AG09309 (cell line): ENCODE measurements around the gene CGNL1.

Experiments
- DNase-seq: peaks from one replicate; pipeline ENCODE4 v3.0.0-alpha.2; 2010; ENCODE audit warnings: low read depth
- H3K4me3 ChIP-seq: 2 replicates; pipeline ENCODE4 v1.5.1; 2011; ENCODE audit warnings: mild to moderate bottlenecking, low read depth, low read length, moderate library complexity; ENCODE audit not compliant: control insufficient read depth
- TF ChIP-seq, protein P1 (sequence below): IDR thresholded peaks from 2 replicates; pipeline ENCODE4 v1.5.1; 2011; ENCODE audit warnings: mild to moderate bottlenecking, low read depth, low read length, inconsistent platforms; ENCODE audit not compliant: insufficient read depth, control insufficient read depth; ENCODE audit errors: missing control alignments

The CGNL1 gene

DNA sequence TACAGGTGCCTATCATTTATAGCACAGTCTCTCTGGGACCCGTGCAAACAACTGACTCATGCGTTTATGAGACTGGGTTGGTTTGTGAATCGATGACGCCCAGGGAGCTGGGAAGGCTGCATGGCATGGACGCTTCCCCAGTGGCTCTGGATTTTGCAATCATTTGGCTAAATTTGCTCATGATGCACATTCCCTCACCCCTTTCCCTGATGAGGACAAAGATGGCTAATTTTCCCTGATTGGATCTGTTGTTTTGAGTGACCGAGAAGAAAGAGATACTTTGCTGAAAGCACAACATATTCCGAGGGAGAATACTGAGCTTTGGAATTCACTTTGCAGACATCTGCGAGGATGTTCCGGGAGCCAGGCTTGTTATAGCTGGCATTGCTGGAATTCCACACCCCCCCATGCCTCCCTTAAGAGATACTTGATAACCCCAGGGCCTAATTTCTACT is 51.1 kb downstream of the CGNL1 start:
- TF ChIP-seq, protein P1, sequence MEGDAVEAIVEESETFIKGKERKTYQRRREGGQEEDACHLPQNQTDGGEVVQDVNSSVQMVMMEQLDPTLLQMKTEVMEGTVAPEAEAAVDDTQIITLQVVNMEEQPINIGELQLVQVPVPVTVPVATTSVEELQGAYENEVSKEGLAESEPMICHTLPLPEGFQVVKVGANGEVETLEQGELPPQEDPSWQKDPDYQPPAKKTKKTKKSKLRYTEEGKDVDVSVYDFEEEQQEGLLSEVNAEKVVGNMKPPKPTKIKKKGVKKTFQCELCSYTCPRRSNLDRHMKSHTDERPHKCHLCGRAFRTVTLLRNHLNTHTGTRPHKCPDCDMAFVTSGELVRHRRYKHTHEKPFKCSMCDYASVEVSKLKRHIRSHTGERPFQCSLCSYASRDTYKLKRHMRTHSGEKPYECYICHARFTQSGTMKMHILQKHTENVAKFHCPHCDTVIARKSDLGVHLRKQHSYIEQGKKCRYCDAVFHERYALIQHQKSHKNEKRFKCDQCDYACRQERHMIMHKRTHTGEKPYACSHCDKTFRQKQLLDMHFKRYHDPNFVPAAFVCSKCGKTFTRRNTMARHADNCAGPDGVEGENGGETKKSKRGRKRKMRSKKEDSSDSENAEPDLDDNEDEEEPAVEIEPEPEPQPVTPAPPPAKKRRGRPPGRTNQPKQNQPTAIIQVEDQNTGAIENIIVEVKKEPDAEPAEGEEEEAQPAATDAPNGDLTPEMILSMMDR: no peak
- H3K4me3 ChIP-seq: no peak overlapping the region
- DNase-seq: peak; percentile 24

DNA sequence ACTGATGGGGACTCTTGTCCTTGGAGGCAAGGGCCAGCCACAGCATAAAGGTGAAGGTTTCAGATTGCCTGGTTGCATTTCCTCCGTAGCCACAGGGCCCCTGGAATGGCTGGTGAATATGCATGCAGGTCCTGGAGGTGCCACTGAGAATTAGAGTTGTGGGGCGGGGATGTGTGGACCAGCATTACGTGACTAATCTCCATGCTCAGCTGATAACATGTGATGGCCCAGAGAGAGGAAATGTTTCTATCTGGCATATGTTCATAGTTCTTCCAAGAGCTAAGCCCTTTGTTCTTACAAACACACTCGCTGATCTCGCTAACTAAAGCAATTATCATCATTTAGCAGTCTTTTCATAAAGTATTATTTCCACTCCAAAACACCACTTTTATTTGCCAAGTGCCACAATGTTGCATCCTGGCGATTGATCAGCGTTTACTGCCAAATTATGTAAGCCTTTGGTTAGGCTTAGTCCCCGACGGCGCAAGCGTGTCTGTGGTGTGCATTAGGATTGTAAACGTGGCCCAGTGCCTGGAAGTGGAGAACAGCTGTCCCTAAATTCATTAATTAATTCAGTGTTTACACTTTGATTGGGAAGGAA is 55.9 kb downstream of the CGNL1 start:
- TF ChIP-seq, protein P1: no peak
- H3K4me3 ChIP-seq: no peak overlapping the region
- DNase-seq: no peak

DNA sequence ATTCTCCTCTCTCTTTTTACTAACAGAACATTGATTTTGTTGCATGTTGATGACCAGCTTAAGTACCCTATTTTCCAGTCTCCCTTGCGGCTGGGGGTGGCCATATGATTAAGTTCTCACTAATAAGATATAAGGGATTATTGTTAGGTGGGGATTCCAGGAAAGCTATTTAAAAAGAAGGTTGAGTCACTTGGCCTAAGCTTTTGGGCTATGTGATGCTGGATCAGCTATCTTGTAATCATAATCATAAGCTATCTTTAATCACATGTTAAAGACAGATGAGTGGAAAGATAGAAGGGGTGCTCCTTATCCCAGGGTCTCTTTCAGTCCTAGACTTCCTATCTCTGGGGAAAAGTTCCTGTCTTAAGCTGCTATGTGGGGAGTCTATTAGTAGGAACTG is 59.9 kb downstream of the CGNL1 start:
- DNase-seq: no peak
- H3K4me3 ChIP-seq: no peak overlapping the region
- TF ChIP-seq, protein P1: no peak

DNA sequence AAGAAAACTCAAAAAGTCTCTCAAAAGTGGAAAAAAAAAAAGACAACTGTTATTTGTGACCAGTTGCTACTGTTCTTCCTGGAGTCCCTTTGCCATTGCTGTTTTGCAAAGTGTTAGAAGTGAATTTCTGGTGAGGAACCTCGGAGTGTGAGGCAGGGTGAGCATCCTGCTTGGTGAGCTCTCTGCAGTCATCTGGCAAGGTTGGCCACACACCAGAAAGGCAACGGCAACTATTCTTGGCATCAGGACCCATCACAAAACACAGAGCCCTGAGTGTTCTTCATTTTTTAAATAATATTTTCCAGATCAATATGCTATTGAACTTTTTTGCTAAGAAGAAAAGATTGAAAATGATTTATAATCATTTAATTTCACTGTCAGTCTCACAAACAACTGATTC is 60.7 kb downstream of the CGNL1 start:
- DNase-seq: no peak
- H3K4me3 ChIP-seq: no peak overlapping the region
- TF ChIP-seq, protein P1: no peak

DNA sequence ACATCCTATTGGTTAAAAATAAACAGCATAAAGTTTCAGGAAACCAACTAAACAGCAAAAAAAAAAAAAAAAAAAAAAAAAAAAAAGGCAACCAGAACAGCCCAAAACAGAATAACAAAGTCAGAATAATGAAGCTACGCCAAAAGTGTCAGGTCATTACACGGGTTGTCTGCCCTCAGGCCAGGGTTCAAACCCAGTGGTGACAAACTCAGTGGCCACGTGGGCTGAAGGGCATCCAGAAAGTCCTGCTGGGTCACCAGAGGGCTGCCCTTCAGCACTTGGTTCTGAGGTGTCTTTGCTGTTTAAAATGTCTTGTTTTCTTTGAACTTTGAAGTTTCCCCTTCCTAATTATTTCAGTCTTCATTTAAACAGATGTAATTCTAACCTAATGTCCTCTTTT is 61.3 kb downstream of the CGNL1 start:
- DNase-seq: no peak
- TF ChIP-seq, protein P1: no peak
- no peak overlapping the region for H3K4me3 ChIP-seq

DNA sequence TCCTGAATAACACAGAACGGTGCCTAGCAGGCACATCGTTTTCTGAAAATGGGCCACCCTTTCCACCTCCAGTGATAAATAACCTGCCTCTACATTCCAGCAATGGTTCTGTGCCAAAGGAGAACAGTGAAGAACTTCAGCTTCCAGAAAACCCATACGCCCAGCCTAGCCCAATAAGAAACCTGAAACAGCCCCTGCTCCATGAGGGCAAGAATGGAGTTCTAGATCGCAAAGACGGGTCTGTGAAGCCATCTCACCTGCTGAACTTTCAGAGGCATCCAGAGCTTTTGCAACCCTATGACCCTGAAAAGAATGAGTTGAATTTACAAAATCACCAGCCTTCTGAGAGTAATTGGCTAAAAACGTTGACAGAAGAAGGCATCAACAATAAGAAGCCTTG is 61.9 kb downstream of the CGNL1 start:
- TF ChIP-seq, protein P1: no peak
- H3K4me3 ChIP-seq: no peak overlapping the region
- DNase-seq: no peak
